OCI-LY3 (cell line): ENCODE data around the gene ANKRD33.

ENCODE experiments used
- EZH2phosphoT487 ChIP-seq: fragments of 200-600 bp; shearing (Covaris generic); IDR thresholded peaks from 2 replicates; pipeline ENCODE4 v1.6.1; 2018; ENCODE audit warnings: antibody characterized with exemption, mixed run types, low read depth
- TF ChIP-seq, protein P1 (sequence below): fragments of 200-600, 300-600 bp; sonication (generic); IDR thresholded peaks from 2 replicates; pipeline ENCODE4 v1.5.1; 2014; ENCODE audit warnings: antibody characterized with exemption, low read length, low read depth

DNA sequence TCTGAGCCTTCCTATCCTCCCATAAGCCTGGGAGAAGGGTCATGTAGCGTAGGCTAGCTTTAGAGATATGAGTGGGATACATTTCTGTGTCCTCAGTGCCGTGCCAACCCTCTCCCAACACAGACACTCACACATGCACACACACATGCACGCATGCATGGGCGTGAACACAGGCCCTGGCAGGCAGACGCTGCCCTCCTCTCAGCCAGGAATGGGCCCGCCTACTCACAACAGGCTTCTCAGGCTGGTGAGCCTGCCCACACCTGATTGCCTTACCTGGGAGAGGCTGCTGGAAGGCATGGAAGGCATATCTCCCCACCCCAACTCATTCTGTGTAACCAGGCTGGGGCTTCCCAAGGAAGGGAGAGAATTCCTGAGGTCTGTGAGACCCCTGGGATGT, 50.8 kb downstream of the ANKRD33 start:
- TF ChIP-seq, protein P1, sequence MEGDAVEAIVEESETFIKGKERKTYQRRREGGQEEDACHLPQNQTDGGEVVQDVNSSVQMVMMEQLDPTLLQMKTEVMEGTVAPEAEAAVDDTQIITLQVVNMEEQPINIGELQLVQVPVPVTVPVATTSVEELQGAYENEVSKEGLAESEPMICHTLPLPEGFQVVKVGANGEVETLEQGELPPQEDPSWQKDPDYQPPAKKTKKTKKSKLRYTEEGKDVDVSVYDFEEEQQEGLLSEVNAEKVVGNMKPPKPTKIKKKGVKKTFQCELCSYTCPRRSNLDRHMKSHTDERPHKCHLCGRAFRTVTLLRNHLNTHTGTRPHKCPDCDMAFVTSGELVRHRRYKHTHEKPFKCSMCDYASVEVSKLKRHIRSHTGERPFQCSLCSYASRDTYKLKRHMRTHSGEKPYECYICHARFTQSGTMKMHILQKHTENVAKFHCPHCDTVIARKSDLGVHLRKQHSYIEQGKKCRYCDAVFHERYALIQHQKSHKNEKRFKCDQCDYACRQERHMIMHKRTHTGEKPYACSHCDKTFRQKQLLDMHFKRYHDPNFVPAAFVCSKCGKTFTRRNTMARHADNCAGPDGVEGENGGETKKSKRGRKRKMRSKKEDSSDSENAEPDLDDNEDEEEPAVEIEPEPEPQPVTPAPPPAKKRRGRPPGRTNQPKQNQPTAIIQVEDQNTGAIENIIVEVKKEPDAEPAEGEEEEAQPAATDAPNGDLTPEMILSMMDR = no peak
- no peak for TF ChIP-seq EZH2phosphoT487
